Measurements from ENCODE around the gene BNIP3.

DNA sequence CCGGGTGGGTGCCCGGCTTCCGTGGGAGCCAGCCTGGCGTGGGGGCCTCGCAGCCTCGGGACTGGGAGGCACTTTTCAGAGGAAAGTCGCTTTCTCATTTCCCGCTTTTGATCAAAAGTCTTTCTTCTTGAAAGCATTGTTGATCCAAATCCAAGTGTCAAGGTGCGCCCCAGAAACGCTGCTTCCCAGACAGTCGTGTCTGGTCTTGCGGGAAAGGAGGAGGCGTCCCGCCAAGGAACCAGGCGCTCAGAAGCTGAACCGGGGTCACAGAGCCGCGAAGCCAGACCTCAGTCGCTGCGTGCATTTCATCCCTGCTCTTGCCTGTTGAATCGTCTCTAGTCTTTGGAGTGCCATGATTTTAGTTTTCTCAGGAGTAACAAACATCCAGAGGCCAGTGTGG lies 1.1 kb upstream of the BNIP3 start:
- no peak for TF ChIP-seq CTCF (IDR thresholded peaks at IDR 0.05; ENCODE audit: extremely low read depth in 1 of 2, insufficient read depth in 1 of 2, low read depth in 1 of 2, low read length in 2 of 2)
- no peak for TF ChIP-seq EZH2 (IDR thresholded peaks at IDR 0.05; ENCODE audit: borderline replicate concordance, low read depth, low read length, severe bottlenecking)
- no peak for TF ChIP-seq POLR2A (IDR thresholded peaks at IDR 0.05; ENCODE audit: low read depth, low read length)
- TF ChIP-seq POLR2AphosphoS5 (IDR thresholded peaks at IDR 0.05; ENCODE audit: insufficient read depth, low read depth, low read length) = no peak
- TF ChIP-seq JUN (IDR thresholded peaks at IDR 0.05; ENCODE audit: borderline replicate concordance, insufficient read depth, insufficient read length, low read depth) = no peak
- TF ChIP-seq FOS (IDR thresholded peaks at IDR 0.05; ENCODE audit: borderline replicate concordance, insufficient read depth, low read length) = no peak
- TF ChIP-seq MYC (IDR thresholded peaks at IDR 0.05; ENCODE audit: low read depth, low read length) = no peak

Measured in endothelial cell of umbilical vein (primary cell).